IPS-18a (cell line): Measurements from ENCODE around the gene SGK1.
"Not testable (repeated sequence)": the region's sequence is repeated elsewhere in the genome, so short reads cannot be mapped to it uniquely, and the experiment has no call there.

Source experiments
- H3K27ac ChIP-seq: one replicate; pipeline ENCODE4 v1.5.1; 2013; ENCODE audit warnings: low read length
- H3K27me3 ChIP-seq: one replicate; pipeline ENCODE4 v1.6.1; 2013; ENCODE audit warnings: mild to moderate bottlenecking, low read length; ENCODE audit not compliant: control insufficient read depth, insufficient read depth
- H3K36me3 ChIP-seq: one replicate; pipeline ENCODE4 v1.6.1; 2013; ENCODE audit warnings: low read depth, low read length; ENCODE audit not compliant: control insufficient read depth
- H3K4me1 ChIP-seq: one replicate; pipeline ENCODE4 v1.6.1; 2013; ENCODE audit warnings: low read depth, low read length; ENCODE audit not compliant: control insufficient read depth
- H3K4me3 ChIP-seq: one replicate; pipeline ENCODE4 v1.5.1; 2013; ENCODE audit warnings: low read length
- H3K9ac ChIP-seq: one replicate; pipeline ENCODE4 v1.6.1; 2013; ENCODE audit warnings: mild to moderate bottlenecking, low read length, moderate library complexity
- H3K9me3 ChIP-seq: one replicate; pipeline ENCODE4 v1.6.1; 2013; ENCODE audit warnings: low read depth, low read length; ENCODE audit not compliant: control insufficient read depth

SGK1 gene

GRCh38 chr6:134296762-134297161 is 21.1 kb downstream of the SGK1 start:
- no peaks in the 10 kb centered on the region for H3K27me3 ChIP-seq
- no peaks in the 10 kb centered on the region for H3K9me3 ChIP-seq
- H3K9ac ChIP-seq: no peak overlapping the region
- H3K4me3 ChIP-seq: no peak overlapping the region
- H3K4me1 ChIP-seq: no peaks in the 10 kb centered on the region
- no peak overlapping the region for H3K27ac ChIP-seq
- H3K36me3 ChIP-seq: no peaks in the 10 kb centered on the region

- Histone ChIP-seq H3K9ac (no peak overlapping the region), H3K27ac (no peak overlapping the region), H3K36me3 (no peaks in the 10 kb centered on the region), H3K9me3 (no peaks in the 10 kb centered on the region), H3K4me3 (no peak overlapping the region), H3K27me3 (no peaks in the 10 kb centered on the region), H3K4me1 (no peaks in the 10 kb centered on the region)
Observed at GRCh38 chr6:134295953-134296553, 21.9 kb downstream of the SGK1 start.

DNA sequence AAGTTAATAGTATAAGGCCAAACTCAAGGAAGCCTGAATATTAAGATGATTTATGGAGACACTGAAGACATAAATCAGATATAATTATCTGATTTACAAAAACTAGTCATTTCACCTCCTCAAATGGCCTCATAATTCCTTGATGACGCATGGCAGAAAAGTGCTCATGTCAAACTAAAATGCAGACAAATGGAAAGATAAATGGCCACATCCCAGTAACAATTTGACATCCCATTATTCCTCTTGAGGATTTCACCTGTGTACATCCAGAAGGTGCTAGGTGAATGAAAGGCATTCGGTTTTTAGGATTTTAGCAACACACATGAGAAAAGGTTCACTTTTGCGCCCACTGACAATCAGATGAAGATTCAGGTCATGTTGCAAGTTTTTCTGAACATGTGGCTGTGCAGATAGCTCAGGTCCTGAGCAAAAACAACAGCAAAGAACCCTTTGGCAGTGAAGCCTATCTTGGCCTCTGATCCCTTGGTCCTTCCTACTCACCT is 24.2 kb downstream of the SGK1 start:
- Histone ChIP-seq H3K27ac (no peak overlapping the region), H3K4me1 (no peaks in the 10 kb centered on the region)

DNA sequence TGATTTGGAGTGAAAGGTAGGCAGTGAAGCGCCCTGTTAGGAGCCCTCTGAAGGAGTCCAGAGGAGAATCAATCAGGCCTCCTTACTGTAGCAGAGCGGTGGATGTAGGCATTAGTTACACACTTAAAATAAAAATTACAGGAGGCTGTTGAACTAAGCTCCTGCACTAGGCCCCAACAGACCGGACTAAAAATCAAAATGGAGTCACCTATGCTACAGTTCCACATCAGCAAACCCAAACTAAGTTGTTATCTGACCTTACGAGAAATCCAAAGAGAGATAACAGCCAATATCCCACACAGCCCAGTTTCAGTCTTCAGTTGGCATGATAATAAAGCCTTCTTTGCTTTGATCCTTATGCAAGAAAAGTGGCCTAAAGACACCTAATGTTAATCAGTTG is 26.8 kb downstream of the SGK1 start:
- Histone ChIP-seq H3K4me1 (no peaks in the 10 kb centered on the region), H3K36me3 (no peaks in the 10 kb centered on the region), H3K9ac (no peak overlapping the region), H3K4me3 (no peak overlapping the region), H3K9me3 (no peaks in the 10 kb centered on the region), H3K27ac (no peak overlapping the region), H3K27me3 (no peaks in the 10 kb centered on the region)

More for the DNA sequence above, 24.2 kb downstream of the SGK1 start:
- Histone ChIP-seq H3K36me3 (no peaks in the 10 kb centered on the region), H3K9ac (no peak overlapping the region), H3K4me3 (no peak overlapping the region), H3K27me3 (no peaks in the 10 kb centered on the region), H3K9me3 (no peaks in the 10 kb centered on the region)

DNA sequence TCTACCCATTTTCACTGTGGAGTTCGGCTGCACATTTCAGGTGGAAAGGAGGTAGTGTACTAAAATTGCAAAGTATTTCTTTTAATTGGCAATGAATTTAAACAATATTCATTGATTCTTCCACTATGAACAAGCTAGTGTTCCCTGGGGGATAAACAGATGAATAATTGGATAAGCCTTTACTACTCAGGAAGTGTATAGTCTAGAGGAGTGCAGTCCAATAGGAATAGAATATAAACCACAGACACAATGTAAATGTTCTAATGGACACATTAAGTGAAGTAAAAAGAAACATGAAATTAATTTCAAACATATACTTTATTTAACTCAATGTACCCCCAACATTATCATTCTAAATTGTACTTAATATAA is 28.7 kb downstream of the SGK1 start:
- Histone ChIP-seq H3K4me1 (no peaks in the 10 kb centered on the region), H3K27ac (no peak overlapping the region), H3K9ac (no peak overlapping the region), H3K9me3 (no peaks in the 10 kb centered on the region), H3K36me3 (no peaks in the 10 kb centered on the region), H3K4me3 (no peak overlapping the region), H3K27me3 (no peaks in the 10 kb centered on the region)

GRCh38 chr6:134288538-134289203 is 29.2 kb downstream of the SGK1 start:
- Histone ChIP-seq H3K27ac (no peak overlapping the region), H3K9me3 (no peaks in the 10 kb centered on the region), H3K36me3 (no peaks in the 10 kb centered on the region), H3K9ac (no peak overlapping the region), H3K27me3 (no peaks in the 10 kb centered on the region), H3K4me1 (no peaks in the 10 kb centered on the region), H3K4me3 (no peak overlapping the region)

DNA sequence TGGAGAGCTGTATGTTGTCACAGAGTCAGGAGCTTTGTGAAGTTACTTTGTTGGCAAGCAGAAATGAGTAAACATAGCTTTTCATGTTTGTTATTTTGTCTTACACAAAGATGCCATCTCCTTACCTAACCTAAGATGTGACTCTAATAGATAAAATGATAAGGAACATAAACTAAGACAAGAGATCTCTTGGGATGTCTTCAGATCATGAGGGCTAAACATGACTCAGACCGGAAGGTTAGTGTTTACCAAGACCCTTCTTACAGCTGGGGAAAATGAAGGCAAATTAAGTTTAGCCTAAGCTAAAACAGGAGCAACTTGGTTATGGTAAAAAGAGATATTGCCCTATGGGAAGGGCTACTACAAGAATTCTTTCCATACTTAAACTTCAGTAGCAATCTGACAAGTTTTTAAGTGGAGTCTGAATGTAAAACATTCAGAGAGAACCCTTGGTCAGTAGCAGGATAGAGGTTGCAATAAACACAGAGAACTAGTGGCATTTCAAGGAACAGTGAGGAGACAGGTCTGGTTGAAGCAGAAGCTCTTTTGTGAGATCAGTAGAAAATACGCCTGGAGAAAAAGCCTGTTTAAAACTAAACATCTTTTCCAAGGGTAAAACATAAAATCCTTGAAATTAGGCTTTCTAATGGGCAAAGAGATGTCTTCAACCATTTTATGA is 29.9 kb downstream of the SGK1 start:
- Histone ChIP-seq H3K36me3 (no peaks in the 10 kb centered on the region), H3K27ac (no peak overlapping the region), H3K4me1 (no peaks in the 10 kb centered on the region), H3K9me3 (no peaks in the 10 kb centered on the region), H3K9ac (no peak overlapping the region), H3K27me3 (no peaks in the 10 kb centered on the region), H3K4me3 (no peak overlapping the region)

DNA sequence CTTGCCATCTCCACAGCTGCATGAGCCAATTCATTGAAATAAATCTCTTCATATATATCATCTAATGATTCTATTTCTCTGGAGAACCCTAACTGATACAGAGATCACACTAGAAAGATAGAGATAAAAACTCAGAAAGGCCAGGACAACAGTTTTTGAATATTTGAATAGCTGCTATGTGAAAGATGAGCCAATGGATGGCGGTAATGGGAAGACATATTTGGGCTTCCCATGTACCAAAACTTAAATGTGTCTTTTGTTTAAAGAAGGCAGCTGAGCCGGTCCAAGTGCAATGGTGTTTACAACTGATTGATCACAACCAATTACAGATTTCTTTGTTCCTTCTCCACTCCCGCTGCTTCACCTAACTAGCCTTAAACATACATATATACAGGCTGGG is 35.1 kb downstream of the SGK1 start:
- Histone ChIP-seq H3K9me3 (no peaks in the 10 kb centered on the region), H3K27ac (no peak overlapping the region), H3K27me3 (no peaks in the 10 kb centered on the region), H3K9ac (no peak overlapping the region), H3K4me1 (no peaks in the 10 kb centered on the region), H3K36me3 (no peaks in the 10 kb centered on the region), H3K4me3 (no peak overlapping the region)

GRCh38 chr6:134281388-134281787 is 36.5 kb downstream of the SGK1 start:
- Histone ChIP-seq H3K27ac (no peak overlapping the region), H3K4me3 (no peak overlapping the region), H3K36me3 (no peaks in the 10 kb centered on the region), H3K27me3 (no peaks in the 10 kb centered on the region), H3K9ac (no peak overlapping the region), H3K4me1 (no peaks in the 10 kb centered on the region), H3K9me3 (no peaks in the 10 kb centered on the region)

GRCh38 chr6:134278000-134278399 is 39.9 kb downstream of the SGK1 start:
- Histone ChIP-seq H3K27me3 (no peaks in the 10 kb centered on the region), H3K4me1 (no peaks in the 10 kb centered on the region), H3K36me3 (no peaks in the 10 kb centered on the region), H3K9me3 (no peaks in the 10 kb centered on the region), H3K4me3 (no peak overlapping the region), H3K9ac (no peak overlapping the region), H3K27ac (no peak overlapping the region)

GRCh38 chr6:134276891-134277377 is 41.0 kb downstream of the SGK1 start:
- not testable (repeated sequence) for H3K4me1 ChIP-seq, H3K4me3 ChIP-seq, H3K27ac ChIP-seq, H3K9me3 ChIP-seq, H3K27me3 ChIP-seq, H3K36me3 ChIP-seq, H3K9ac ChIP-seq
